Bladder microvascular endothelial cell (primary cell): ENCODE data around the gene NEK4. TPM values are rescaled to one million over a fixed set of nuclear protein-coding genes. Genes with fewer than 3 reads are reported as not detected.

Experiments
- total RNA-seq: library from RNA; depleted of rRNA; stranded (reverse); fragments of >200 nt; gene quantifications from 2 replicates; pipeline ENCODE4 v1.2.3, GENCODE V29; 2014

NEK4 gene
- 9.4 and 23.2 TPM in 2 replicates for total RNA-seq

DNA sequence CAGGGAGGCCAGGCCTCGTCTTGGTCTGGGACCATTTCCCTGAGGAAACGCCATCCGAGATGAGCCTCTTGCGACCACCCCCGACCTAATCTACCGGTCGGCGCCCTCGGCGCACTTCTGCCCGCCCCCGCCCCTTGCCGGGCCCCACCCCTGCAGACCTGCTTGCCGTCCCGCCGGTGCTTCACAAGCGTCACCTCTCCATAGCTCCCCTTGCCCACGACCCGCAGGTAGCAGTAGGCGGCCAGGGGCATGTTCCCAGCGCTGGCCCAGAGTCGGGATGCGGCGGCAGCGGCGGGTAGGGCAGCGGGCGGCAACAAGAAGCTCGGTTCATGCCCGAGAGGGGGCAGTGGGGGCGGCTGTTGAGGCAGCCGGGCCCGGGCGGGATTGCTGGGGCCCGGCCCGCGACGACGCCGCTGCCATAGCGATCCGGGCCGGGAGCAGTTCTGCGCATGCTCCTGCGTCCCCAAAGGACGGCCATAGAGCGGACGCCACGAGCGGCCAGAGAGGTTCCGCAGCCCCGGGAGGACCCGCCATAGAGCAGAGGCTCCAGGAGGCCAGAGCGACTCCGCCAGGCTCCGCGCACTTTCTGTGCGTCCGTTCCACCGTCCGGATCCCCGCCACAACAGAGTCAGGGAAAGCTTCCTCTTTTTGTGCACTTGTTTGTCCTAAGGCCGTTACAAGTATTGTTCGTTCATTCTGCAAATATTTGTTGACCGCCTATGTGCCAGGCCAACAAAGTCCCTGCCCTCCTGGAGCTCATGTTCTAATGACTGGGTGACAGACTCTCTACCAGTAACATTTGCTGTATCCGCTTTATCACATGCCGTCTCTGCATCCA is at the start of gene NEK4:
NEK4 (minus strand) TSS at position 445 of the 838 bp plus-strand sequence; CDS start at position 251, 194 bp downstream.

DNA sequence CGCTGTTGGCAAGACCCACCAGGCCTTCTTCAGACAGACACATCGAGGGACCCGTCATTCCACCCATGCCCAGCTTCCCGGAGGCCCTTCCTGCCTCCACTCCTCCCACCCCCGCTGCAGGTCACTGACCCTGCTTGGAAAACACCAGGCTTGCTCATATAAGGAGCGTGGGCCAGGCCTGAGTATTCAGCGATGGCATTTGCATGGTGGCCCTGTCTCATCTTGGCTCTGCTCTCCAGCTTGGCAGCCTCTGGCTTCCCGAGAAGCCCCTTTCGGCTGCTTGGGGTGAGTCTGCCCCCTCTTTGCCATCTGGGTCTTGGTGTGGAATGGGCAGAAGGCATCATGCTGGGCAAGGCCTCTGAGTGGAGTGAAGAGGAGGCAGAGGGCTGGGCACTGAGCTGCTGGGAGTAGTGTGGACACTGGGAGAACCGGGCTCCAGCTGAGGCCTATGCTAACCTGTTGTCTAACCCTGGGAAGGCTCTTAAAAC is 23.9 kb upstream of the NEK4 start, which contains the start of gene ITIH3:
ITIH3 (plus strand) TSS at position 185 of the 488 bp plus-strand sequence; CDS start at position 193, 8 bp downstream.

DNA sequence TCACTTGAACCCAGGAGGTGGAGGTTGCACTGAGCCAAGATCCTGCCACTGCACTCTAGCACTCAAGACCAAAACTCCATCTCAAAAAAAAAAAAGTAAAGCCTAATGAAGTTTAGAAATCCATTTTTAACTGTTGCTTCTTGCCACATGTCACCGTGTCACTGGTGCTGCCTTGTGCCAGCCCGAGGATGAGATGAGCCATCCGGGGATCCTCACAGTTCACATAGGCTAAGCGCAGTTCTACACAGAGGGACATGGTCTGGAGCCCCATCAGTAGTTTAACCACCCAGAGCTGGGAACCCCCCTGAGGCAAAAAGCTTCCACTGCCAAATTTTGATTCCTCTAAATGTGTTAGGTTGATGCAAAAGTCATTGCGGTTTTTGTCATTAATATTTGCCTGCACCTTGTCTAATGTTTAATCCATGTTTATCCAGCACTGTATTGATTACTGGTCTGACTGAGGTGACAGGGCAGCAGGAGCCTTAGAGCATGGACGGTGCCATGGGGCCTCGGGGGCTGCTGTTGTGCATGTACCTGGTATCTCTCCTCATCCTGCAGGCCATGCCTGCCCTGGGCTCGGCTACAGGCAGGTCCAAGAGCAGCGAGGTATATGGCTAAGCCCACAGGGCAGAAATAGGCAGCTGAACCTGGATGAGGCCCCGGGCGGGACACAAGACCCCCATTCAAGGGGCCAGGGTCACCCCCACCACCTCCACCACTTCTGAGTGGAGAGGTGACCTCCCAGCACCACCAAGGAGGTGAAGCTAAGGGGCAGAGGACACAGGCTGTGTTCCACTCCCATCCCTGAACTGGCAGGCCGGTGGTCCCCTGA is 6.6 kb upstream of the NEK4 start, which contains the start of gene ITIH1:
ITIH1 (plus strand) TSS at position 473 of the 832 bp plus-strand sequence; CDS start at position 490, 17 bp downstream.

DNA sequence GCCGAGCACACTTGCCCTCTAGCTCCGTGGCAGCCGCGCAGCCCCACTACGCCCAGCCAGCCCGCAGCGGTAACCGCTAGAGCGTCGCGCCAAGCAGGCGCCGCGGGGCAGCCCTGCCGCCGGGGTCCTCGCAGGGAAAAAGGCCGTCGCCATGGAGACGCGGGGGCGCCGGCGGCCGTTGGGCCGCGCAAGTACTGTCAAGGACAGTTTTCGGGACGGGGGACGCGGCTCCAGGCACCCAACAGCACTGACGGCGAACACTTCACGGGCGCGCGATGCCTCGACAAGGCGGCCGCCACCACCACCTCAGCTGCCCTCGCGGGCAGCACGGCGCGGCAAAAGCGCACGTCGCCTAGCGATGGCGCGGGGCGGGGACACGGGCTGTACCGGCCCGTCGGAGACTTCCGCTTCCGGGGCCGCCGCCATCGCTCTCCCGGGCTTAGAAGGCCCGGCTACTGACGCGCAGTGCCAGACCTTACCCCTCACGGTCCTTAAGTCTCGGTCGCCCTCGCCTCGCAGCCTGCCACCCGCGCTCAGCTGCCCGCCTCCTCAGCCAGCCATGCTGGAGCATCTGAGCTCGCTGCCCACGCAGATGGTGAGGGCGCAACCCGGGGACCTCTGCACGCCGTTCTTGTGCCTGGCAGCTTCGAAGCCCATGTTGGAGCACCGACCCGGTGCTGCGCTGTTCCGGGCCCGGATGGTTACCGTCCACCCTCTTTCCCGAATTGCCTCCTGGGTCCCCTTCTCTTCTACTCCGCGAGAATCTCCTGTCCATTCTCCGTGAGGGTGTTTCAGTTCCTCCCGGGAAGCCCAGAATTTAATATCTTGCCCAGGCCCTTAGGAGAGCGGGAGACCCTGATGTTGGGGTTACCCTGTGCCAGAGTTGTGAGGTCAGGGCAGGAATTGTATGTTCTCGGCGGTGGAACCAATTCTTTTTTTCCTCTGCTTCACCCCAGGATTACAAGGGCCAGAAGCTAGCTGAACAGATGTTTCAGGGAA is 64.8 kb downstream of the NEK4 start, which contains the start of the genes GLT8D1 and SPCS1:
GLT8D1 (minus strand) TSS at position 104 of the 999 bp plus-strand sequence. CDS start 5,331 bp downstream, outside the sequence.
SPCS1 (plus strand) TSS at position 419 of the 999 bp plus-strand sequence; CDS start at position 560, 141 bp downstream.

DNA sequence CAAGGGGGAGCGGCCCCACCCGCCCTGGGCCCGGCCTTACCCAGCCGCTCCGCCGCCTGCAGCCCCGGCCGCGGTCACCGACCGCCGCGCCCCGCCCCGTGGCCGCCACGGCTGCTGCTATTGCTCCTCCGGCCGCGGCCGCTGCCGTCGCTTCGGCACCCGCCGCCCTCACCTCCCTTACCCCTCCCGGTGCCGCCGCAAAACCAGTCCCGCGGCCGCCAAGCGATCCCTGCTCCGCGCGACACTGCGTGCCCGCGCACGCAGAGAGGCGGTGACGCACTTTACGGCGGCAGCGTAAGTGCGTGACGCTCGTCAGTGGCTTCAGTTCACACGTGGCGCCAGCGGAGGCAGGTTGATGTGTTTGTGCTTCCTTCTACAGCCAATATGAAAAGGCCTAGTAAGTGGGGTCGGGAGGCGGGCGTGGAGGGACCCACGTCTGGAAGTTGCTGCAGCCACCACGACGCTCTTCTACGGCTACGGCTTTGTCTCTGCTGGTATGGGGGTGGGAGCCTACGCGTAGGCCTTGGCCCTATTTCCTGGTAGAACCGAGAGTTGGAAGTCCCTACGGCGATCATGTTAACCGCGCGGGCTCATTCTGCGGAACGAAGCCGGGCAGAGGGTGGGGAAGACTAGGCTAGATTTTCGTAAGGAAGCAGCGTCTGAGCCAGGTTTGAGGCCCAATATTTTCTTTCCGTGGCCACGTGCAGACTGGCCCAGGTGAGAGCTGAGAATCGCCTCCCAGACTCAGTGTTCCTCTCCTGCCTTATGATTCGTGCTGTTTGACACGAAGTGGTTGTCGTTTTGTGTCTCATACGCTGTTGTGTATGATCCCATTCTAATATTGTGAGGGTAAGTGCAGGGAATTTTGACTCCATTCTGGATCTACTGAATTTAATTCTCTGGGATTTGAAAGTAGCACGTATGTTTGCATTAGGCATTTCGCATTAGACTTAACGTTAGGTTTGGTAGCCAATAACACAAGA is 84.7 kb downstream of the NEK4 start, which contains the start of the genes GNL3 and PBRM1:
GNL3 (plus strand) TSS at position 324 of the 983 bp plus-strand sequence; CDS start at position 385, 61 bp downstream.
PBRM1 (minus strand) TSS at position 205 of the 983 bp plus-strand sequence.

Other genes starting within 250 kb of the NEK4 start
- gene NT5DC2, start 237.1 kb downstream of the NEK4 start, total RNA-seq = 23.6 and 97.7 TPM in 2 replicates
- 4.7 and 5.7 TPM in 2 replicates for gene UQCC5, start 234.3 kb downstream of the NEK4 start, total RNA-seq
- 36.6 and 96.2 TPM in 2 replicates for gene PBRM1, start 85.0 kb downstream of the NEK4 start, total RNA-seq
- gene GNL3, start 84.9 kb downstream of the NEK4 start, total RNA-seq = 64.9 and 116 TPM in 2 replicates
- gene GLT8D1, start 65.1 kb downstream of the NEK4 start, total RNA-seq = 41.9 and 97.1 TPM in 2 replicates
- 25.7 and 32.0 TPM in 2 replicates for gene SPCS1, start 64.8 kb downstream of the NEK4 start, total RNA-seq
- 0.16 TPM in 1 of 2 replicates, not detected in the other for gene ITIH1, start 6.7 kb upstream of the NEK4 start, total RNA-seq
- 0.16 and 0.44 TPM in 2 replicates for gene ITIH3, start 23.9 kb upstream of the NEK4 start, total RNA-seq
- 0.38 TPM in 1 of 2 replicates, not detected in the other for gene ITIH4, start 59.7 kb upstream of the NEK4 start, total RNA-seq
- gene MUSTN1, start 64.1 kb upstream of the NEK4 start, total RNA-seq = not detected in 2 replicates
- 12.0 and 16.0 TPM in 2 replicates for gene STIMATE, start 126.6 kb upstream of the NEK4 start, total RNA-seq